HepG2 (cell line): ENCODE data around the gene RBMS2. TPM values are rescaled to one million over a fixed set of nuclear protein-coding genes. Genes with fewer than 3 reads are reported as not detected.

Source experiments
- CREB3 ChIP-seq: sonication (generic); formaldehyde crosslinking; IDR thresholded peaks from 2 replicates; pipeline ENCODE4 v1.5.0; 2020; ENCODE audit warnings: missing genetic modification reagents
- HMGXB3 ChIP-seq: sonication (generic); formaldehyde crosslinking; IDR thresholded peaks from 2 replicates; pipeline ENCODE4 v1.4.0; 2020; ENCODE audit warnings: missing genetic modification reagents, borderline replicate concordance
- IKZF4 ChIP-seq: sonication (generic); formaldehyde crosslinking; IDR thresholded peaks from 2 replicates; pipeline ENCODE4 v1.5.1; 2020; ENCODE audit warnings: borderline replicate concordance, mild to moderate bottlenecking, low read depth, missing genetic modification reagents; ENCODE audit errors: not compliant biosample characterization
- ZNF597 ChIP-seq: sonication (generic); formaldehyde crosslinking; IDR thresholded peaks from 2 replicates; pipeline ENCODE4 v1.5.0; 2020; ENCODE audit warnings: missing genetic modification reagents
- polyA plus RNA-seq, 8 experiments: library from polyadenylated mRNA; depleted of rRNA in 3 of 8; stranded (reverse) in 7 of 8; unstranded in 1 of 8; fragments of >200 nt; fragmentation: Illumina TruSeq in 4 of 8; extraction: Trizol in 4 of 8; gene quantifications; 2 replicates each; pipeline versions ENCODE4 v1.2.1 to v1.2.3, GENCODE V29; 2011 to 2016; ENCODE audit warnings: low read depth in 4 of 8, missing spikeins in 1 of 8, mixed read lengths in 1 of 8; ENCODE audit not compliant: insufficient read depth in 1 of 8
- total RNA-seq, 5 experiments: library from RNA; depleted of rRNA; stranded (reverse); fragments of >200 nt; fragmentation: Illumina TruSeq; extraction: Trizol; gene quantifications; 2 replicates each; pipeline ENCODE4 v1.2.3, GENCODE V29; 2016; ENCODE audit warnings: low read depth in 1 of 5

The RBMS2 gene
- total and polyA plus RNA-seq, 2 of the 13 experiments (the other 11 are each of a cell fraction or from before 2014, with no cell fraction given): 0.53 to 7.4 TPM

GRCh38 chr12:56578983-56579546 is 57.4 kb downstream of the RBMS2 start (continued):
- TF ChIP-seq IKZF4 (CRISPR knock-in tag) (no peak), ZNF597 (no peak), CREB3 (CRISPR knock-in tag) (no peak), HMGXB3 (CRISPR knock-in tag) (no peak)
